OCI-LY1 (cell line): ENCODE results near the gene SMC3.

Experiments
- CTCF ChIP-seq: fragments of 200-600 bp; sonication (generic), shearing (Covaris generic); IDR thresholded peaks from 2 replicates; pipeline ENCODE4 v1.5.1; 2017; ENCODE audit warnings: mild to moderate bottlenecking, antibody characterized with exemption, low read length, moderate library complexity, mixed read lengths
- EZH2 ChIP-seq: fragments of 200-600 bp; sonication (generic), shearing (Covaris generic); IDR thresholded peaks from 2 replicates; pipeline ENCODE4 v1.8.0; 2017; ENCODE audit warnings: borderline replicate concordance, mixed run types, mild to moderate bottlenecking, antibody characterized with exemption, low read length, moderate library complexity, mixed read lengths

- no peak for TF ChIP-seq CTCF
- TF ChIP-seq EZH2, result no peak
Measured at GRCh38 chr10:110567201-110568054, at the start of gene SMC3.
